GM12865 (cell line): ENCODE results near the gene FGF14.

ENCODE experiments used
- DNase-seq: peaks from one replicate; pipeline ENCODE4 v3.0.0; 2010; ENCODE audit warnings: low read depth
- H3K4me3 ChIP-seq: 2 replicates; pipeline ENCODE4 v1.5.1; 2011; ENCODE audit warnings: mild to moderate bottlenecking, low read depth, low read length, control low read depth
- TF ChIP-seq, protein P1 (sequence below): IDR thresholded peaks from 2 replicates; pipeline ENCODE4 v1.5.1; 2011; ENCODE audit warnings: low read length, control low read depth, low read depth, inconsistent platforms; ENCODE audit not compliant: insufficient read depth; ENCODE audit errors: missing control alignments

Gene FGF14

DNA sequence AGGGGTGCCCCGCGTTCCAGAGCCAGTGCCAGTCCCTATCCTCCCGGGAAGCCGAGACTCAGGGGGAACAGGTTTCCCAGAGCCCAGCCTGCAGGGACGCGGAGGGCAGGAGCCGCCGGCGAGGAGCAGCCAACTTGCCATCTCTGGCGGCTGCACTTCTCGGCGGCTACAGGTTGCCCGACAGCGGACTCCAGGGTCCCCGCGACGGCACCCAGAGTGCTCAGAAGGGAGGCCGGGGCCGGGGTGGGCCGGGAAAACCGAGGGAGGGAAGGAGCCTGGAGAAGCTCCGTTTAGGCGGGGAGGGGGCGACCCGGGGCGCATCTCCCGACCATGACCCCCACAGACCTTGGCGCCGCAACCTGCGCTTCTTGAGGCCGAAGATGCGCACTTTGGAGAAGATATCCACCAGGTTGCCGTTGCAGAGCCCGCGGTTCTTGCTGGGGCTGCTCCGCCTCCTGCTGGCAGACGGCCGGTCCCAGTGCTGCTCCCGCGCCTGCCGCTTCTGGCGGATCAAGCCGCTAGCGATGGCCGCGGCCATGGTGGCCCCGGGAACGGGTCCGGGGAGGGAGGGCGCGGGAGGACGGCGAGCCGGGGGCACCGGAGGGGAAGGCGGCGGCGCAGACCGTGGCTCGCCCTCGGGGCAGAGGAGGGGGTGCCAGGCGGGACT lies 485.6 kb downstream of the FGF14 start:
- no peak for DNase-seq
- TF ChIP-seq, protein P1, sequence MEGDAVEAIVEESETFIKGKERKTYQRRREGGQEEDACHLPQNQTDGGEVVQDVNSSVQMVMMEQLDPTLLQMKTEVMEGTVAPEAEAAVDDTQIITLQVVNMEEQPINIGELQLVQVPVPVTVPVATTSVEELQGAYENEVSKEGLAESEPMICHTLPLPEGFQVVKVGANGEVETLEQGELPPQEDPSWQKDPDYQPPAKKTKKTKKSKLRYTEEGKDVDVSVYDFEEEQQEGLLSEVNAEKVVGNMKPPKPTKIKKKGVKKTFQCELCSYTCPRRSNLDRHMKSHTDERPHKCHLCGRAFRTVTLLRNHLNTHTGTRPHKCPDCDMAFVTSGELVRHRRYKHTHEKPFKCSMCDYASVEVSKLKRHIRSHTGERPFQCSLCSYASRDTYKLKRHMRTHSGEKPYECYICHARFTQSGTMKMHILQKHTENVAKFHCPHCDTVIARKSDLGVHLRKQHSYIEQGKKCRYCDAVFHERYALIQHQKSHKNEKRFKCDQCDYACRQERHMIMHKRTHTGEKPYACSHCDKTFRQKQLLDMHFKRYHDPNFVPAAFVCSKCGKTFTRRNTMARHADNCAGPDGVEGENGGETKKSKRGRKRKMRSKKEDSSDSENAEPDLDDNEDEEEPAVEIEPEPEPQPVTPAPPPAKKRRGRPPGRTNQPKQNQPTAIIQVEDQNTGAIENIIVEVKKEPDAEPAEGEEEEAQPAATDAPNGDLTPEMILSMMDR = no peak
- H3K4me3 ChIP-seq = no peak overlapping the region

DNA sequence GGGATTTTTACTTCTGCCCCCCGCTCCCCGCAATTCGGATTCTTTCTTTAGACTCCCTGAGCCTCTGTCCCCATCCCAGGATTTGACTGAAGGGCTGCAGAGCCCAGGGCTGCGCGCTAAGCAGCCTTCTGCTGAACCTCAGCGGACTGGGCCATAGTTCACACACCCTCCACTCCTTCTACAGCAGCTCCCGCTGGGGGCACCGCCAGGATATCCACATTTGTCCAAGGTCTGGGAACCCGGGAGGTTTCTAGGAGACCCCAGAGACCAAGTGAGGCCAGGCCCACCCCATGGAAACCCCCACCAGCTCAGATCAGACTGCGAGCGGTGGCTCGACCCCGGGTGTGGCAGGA lies 486.1 kb downstream of the FGF14 start:
- TF ChIP-seq, protein P1 = no peak
- H3K4me3 ChIP-seq = no peak overlapping the region
- DNase-seq = no peak

DNA sequence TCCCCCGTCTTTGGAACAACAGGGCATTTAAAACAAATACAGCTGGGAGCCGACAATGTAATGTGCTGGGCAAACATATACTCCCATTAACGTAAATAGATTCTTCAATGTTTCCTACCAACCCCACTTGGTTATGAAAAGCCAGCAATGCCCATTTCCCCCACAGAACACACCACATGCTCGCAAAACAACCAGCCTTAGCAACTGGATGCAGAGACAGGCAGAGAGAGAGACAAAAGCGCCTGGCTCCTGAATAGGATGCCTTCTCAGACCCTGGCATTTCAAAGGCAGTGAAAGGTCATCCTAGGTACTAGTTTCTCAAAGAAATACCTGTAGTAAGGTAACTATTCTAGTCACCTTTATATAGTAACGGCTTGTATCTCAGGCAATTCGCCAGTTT lies 486.5 kb downstream of the FGF14 start:
- TF ChIP-seq, protein P1 = no peak
- DNase-seq = no peak

DNA sequence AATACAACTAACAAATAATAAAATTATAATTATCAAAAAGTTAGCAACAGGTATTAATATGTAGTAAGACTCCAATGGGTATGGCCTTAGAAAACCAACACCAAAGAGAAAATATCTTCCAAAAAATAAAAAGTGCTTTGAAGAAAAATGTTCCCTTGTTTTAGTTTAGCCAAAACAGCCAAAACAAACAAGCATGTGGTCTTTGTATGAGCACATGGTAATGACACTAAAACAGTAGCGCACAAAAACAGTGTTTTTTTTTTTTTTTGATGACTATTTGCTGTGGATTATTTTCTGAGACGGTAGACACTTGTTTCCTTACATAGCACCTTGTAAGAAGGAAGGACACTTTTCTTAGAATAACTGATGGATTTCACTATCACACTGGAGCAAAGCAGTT lies 490.1 kb downstream of the FGF14 start:
- H3K4me3 ChIP-seq = no peak overlapping the region
- TF ChIP-seq, protein P1 = no peak
- no peak for DNase-seq

More for the DNA sequence above, 486.5 kb downstream of the FGF14 start:
- H3K4me3 ChIP-seq = no peak overlapping the region

DNA sequence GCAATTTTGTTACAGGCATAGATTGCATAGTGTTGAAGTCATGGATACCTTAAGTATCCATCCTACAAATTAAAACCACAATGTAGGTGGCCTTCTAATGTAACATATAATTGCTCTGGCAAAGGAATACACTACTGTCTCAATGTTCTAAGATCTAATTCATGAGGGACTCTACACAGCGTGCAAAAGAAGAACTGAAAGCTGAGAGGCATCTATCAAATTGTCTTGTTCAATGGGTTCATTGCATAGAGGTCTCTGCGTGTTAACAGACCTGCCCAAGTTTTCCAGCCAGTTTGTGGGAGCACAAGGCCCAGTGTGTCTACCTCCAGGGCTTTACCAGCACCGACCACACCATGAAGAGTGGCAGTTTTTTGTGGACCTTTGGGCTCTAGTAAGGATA lies 498.0 kb downstream of the FGF14 start:
- DNase-seq = no peak
- H3K4me3 ChIP-seq = no peak overlapping the region
- TF ChIP-seq, protein P1 = no peak

DNA sequence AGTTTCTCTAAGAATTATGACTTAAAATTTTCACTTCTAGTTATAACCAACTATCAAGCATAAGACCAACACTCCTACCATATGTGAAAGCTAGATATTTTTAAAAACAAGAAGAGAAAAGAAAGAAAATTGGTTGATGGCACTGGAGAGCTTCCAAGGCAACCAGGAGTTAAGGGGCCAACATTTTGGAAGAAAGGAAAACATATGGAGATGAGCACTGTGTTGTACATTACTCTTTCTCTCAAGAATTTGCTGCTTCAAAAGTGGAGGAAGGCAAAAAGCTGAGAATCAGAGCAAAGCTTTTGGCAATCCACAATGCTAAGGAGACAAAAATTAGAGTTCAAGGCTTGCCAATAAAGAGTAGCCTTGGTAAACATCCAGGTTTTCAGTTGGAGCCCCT lies 503.2 kb downstream of the FGF14 start:
- no peak for DNase-seq
- TF ChIP-seq, protein P1 = no peak
- H3K4me3 ChIP-seq = no peak overlapping the region

DNA sequence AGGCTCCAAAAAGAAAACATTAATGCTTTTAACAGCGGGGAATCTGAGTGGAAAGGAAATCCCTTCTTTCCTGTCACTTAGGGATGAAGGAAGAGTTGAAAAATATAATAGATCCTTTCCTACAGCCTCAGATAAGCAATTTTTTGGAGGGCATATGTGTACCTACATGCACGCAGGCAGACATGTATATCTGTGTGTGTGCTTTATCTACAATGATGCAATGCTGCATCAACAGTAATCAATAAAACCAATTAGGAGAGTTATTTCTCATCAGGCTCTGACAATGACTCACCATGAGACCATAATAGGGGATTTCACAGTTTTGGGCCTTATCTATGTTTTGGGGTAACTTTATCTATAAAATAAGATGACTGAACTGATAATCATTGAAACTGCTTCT lies 505.3 kb downstream of the FGF14 start:
- H3K4me3 ChIP-seq = no peak overlapping the region
- TF ChIP-seq, protein P1 = no peak
- no peak for DNase-seq
